GM23338 (cell line): Measurements from ENCODE around the gene GSDMA.

Experiments used
- ETS1 ChIP-seq: IDR thresholded peaks from 2 replicates; pipeline ENCODE4 v1.6.1; 2016; ENCODE audit warnings: antibody characterized with exemption
- EZH2 ChIP-seq: fragments of 200-600 bp; sonication (generic); IDR thresholded peaks from one replicate; pipeline ENCODE4 v1.8.0; 2017; ENCODE audit warnings: antibody characterized with exemption, mild to moderate bottlenecking, low read depth; ENCODE audit not compliant: unreplicated experiment
- EZH2phosphoT487 ChIP-seq: fragments of 200-600 bp; sonication (generic); IDR thresholded peaks from one replicate; pipeline ENCODE4 v1.8.1; 2018; ENCODE audit warnings: antibody characterized with exemption; ENCODE audit not compliant: unreplicated experiment
- JUNB ChIP-seq: IDR thresholded peaks from one replicate; pipeline ENCODE4 v1.6.1; 2016; ENCODE audit warnings: antibody characterized with exemption; ENCODE audit not compliant: unreplicated experiment
- NANOG ChIP-seq: IDR thresholded peaks from 2 replicates; pipeline ENCODE4 v1.6.1; 2016; ENCODE audit warnings: antibody characterized with exemption, borderline replicate concordance
- POLR2AphosphoS5 ChIP-seq: IDR thresholded peaks from 2 replicates; pipeline ENCODE4 v1.6.1; 2016; ENCODE audit warnings: antibody characterized with exemption, low read depth
- REST ChIP-seq: IDR thresholded peaks from one replicate; pipeline ENCODE4 v1.6.1; 2018; ENCODE audit warnings: antibody characterized with exemption; ENCODE audit not compliant: unreplicated experiment
- TF ChIP-seq, protein P1 (sequence below), 2 experiments: fragments of 200-600 bp in 1 of 2; sonication (generic) in 1 of 2; conservative IDR thresholded peaks; 2 replicates each; pipeline versions ENCODE4 v1.5.1 to v1.6.1; 2016 to 2017; ENCODE audit warnings: antibody characterized with exemption in 2 of 2, low read depth in 2 of 2, mild to moderate bottlenecking in 2 of 2, moderate library complexity in 1 of 2

GRCh38 chr17:39994448-39994847 lies 31.6 kb downstream of the GSDMA start:
- TF ChIP-seq EZH2 (no peak), REST (no peak), JUNB (no peak), POLR2AphosphoS5 (no peak), NANOG (no peak), EZH2phosphoT487 (no peak), ETS1 (no peak)
- TF ChIP-seq, protein P1, sequence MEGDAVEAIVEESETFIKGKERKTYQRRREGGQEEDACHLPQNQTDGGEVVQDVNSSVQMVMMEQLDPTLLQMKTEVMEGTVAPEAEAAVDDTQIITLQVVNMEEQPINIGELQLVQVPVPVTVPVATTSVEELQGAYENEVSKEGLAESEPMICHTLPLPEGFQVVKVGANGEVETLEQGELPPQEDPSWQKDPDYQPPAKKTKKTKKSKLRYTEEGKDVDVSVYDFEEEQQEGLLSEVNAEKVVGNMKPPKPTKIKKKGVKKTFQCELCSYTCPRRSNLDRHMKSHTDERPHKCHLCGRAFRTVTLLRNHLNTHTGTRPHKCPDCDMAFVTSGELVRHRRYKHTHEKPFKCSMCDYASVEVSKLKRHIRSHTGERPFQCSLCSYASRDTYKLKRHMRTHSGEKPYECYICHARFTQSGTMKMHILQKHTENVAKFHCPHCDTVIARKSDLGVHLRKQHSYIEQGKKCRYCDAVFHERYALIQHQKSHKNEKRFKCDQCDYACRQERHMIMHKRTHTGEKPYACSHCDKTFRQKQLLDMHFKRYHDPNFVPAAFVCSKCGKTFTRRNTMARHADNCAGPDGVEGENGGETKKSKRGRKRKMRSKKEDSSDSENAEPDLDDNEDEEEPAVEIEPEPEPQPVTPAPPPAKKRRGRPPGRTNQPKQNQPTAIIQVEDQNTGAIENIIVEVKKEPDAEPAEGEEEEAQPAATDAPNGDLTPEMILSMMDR (conservative IDR thresholded peaks at IDR 0.05; ENCODE audit: low read depth in 2 of 2), result no peak
